Mesothelial cell of epicardium (in vitro differentiated cells): ENCODE results near the gene SH2D3A. TPM values are rescaled to one million over a fixed set of nuclear protein-coding genes. Genes with fewer than 3 reads are reported as not detected.
"Not testable (repeated sequence)": the region's sequence is repeated elsewhere in the genome, so short reads cannot be mapped to it uniquely, and the experiment has no call there.

Source experiments
- DNase-seq, 2 experiments: peaks; one replicate each; pipeline ENCODE4 v3.0.0; 2021; ENCODE audit warnings: low spot score in 2 of 2; ENCODE audit not compliant: unreplicated experiment in 2 of 2
- H3K27ac Mint-ChIP-seq: 2 replicates; pipeline ENCODE4 v1.8.0; 2021; ENCODE audit warnings: mixed read lengths
- H3K27me3 Mint-ChIP-seq: 2 replicates; pipeline ENCODE4 v1.8.0; 2021; ENCODE audit warnings: low read depth, mixed read lengths
- H3K36me3 Mint-ChIP-seq: 2 replicates; pipeline ENCODE4 v1.8.0; 2021; ENCODE audit warnings: mixed read lengths
- H3K4me1 Mint-ChIP-seq: 2 replicates; pipeline ENCODE4 v1.8.0; 2021; ENCODE audit warnings: mixed read lengths
- H3K4me3 Mint-ChIP-seq: 2 replicates; pipeline ENCODE4 v1.8.0; 2021; ENCODE audit warnings: mild to moderate bottlenecking, moderate library complexity, mixed read lengths
- H3K9me3 Mint-ChIP-seq: 2 replicates; pipeline ENCODE4 v1.8.0; 2021; ENCODE audit warnings: mixed read lengths
- total RNA-seq: library from RNA; stranded (reverse); gene quantifications from 3 replicates; pipeline ENCODE4 v1.2.1, GENCODE V29; 2021
- TF ChIP-seq, protein P1 (sequence below): fragments of 200-600 bp; sonication (generic); IDR thresholded peaks from one replicate; pipeline ENCODE4 v1.5.0; 2021; ENCODE audit warnings: antibody characterized with exemption; ENCODE audit not compliant: unreplicated experiment

Gene SH2D3A
- total RNA-seq, 1 donor from 2014 or later: 13.3 TPM

DNA sequence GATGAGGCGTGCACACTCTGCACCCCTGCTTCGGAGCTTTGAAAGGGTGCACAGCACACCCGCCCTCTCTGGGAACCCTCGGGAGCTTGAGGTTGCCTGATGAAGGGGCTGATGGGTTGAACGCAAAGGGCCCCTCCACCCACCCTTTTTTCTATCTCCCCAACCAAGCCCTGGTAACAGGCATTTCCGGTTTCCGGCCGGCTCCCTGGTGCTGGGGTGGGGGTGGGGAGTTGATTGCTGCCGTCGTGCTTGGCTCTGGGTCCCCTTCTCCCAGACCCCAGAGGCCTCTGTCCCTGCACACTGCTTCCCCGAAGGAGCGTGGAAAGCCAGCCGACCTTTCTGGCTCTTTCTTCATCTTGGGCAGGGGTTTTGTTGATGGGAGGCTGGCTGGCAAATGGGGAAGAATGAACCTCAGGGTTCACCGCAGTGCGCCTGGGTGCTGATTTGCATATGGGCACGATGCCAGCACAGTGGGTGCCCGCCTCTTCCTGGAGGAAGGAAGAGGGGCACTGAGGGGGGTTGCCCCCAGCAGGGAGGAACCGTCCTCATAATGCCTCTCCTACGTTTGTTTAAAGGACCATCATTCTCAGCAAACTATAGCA is 34.4 kb upstream of the SH2D3A start:
- H3K27me3 Mint-ChIP-seq: no peaks in the 10 kb centered on the region
- H3K27ac Mint-ChIP-seq: no peak overlapping the region
- peaks cover 6% of the 10 kb centered on the region for H3K36me3 Mint-ChIP-seq
- peaks cover 2% of the 10 kb centered on the region for H3K4me1 Mint-ChIP-seq
- H3K9me3 Mint-ChIP-seq: peaks cover 22% of the 10 kb centered on the region
- TF ChIP-seq, protein P1, sequence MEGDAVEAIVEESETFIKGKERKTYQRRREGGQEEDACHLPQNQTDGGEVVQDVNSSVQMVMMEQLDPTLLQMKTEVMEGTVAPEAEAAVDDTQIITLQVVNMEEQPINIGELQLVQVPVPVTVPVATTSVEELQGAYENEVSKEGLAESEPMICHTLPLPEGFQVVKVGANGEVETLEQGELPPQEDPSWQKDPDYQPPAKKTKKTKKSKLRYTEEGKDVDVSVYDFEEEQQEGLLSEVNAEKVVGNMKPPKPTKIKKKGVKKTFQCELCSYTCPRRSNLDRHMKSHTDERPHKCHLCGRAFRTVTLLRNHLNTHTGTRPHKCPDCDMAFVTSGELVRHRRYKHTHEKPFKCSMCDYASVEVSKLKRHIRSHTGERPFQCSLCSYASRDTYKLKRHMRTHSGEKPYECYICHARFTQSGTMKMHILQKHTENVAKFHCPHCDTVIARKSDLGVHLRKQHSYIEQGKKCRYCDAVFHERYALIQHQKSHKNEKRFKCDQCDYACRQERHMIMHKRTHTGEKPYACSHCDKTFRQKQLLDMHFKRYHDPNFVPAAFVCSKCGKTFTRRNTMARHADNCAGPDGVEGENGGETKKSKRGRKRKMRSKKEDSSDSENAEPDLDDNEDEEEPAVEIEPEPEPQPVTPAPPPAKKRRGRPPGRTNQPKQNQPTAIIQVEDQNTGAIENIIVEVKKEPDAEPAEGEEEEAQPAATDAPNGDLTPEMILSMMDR: no peak
- H3K4me3 Mint-ChIP-seq: no peak overlapping the region
- DNase-seq: no peak

DNA sequence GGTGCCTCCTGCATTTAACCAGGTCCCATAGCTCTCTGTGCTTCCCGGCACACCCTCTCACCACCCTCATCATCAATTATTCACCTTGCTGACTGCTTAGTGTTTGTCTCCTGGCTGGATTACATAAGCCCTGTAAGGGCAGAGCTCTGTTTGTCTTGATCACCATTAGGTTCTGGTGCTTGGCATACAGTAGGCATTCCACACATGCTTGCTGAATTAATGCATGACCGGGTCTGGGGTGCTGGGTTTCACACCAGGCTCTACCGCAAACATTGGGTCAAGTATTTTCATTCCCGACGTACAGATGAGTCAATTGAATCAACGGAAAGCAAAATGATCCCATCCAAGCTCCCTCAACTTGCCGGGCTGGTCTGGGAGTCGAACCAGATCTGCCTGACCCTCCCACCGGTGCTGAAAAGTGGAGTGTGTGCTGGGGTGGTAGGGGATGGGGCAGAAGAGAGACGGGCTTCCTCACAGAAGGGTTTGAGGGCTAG is 33.8 kb upstream of the SH2D3A start:
- no peak for DNase-seq
- TF ChIP-seq, protein P1: no peak
- peaks cover 6% of the 10 kb centered on the region for H3K36me3 Mint-ChIP-seq
- H3K9me3 Mint-ChIP-seq: peaks cover 22% of the 10 kb centered on the region
- peaks cover 2% of the 10 kb centered on the region for H3K4me1 Mint-ChIP-seq
- H3K4me3 Mint-ChIP-seq: no peak overlapping the region
- H3K27ac Mint-ChIP-seq: no peak overlapping the region
- H3K27me3 Mint-ChIP-seq: no peaks in the 10 kb centered on the region

DNA sequence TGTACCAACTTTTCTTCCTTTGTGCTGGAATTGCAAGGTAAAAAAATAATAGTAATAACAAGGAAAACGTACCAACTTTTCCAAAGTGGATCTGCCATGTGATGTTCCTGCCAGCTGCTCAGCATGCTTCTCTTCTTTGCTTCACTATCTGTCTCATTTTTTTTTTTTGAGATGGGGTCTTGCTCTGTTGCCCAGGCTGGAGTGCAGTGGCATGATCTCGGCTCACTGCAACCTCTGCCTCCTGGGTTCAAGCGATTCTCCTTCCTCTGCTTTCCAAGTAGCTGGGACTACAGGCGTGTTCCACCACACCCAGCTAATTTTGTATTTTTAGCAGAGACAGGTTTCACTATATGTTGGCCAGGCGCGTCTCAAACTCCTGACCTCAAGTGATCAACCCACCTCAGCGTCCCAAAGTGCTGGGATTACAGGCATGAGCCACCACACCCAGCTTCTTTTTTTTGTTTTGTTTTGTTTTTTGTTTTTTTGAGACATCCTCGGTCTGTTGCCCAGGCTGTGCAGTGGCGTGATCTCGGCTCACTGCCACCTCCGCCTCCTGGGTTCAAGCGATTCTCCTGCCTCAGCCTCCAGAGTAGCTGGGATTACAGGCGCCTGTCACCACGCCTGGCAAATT is 33.0 kb upstream of the SH2D3A start:
- H3K4me1 Mint-ChIP-seq, H3K27ac Mint-ChIP-seq, H3K36me3 Mint-ChIP-seq, H3K27me3 Mint-ChIP-seq, H3K4me3 Mint-ChIP-seq, DNase-seq: not testable (repeated sequence)
- H3K9me3 Mint-ChIP-seq: peaks cover 29% of the 10 kb centered on the region

DNA sequence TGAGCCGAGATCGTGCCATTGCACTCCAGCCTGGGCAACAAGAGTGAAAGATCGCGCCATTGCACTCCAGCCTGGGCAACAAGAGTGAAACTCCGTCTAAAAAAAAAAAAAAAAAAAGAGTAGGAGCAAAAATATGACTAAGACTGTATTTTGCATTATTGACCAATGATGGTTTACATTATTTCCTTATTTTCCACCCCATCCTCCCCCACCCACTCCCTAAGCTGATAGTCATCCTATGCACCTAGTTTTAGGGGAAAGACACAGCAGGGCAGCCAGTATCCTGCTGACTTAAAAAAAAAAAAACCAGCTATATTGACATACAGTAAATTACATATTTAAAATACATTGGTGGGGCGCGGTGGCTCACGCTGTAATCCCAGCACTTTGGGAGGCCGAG is 30.4 kb upstream of the SH2D3A start:
- Mint-ChIP-seq H3K4me1 (peaks cover 2% of the 10 kb centered on the region), H3K9me3 (peaks cover 43% of the 10 kb centered on the region)
- TF ChIP-seq, protein P1: no peak

DNA sequence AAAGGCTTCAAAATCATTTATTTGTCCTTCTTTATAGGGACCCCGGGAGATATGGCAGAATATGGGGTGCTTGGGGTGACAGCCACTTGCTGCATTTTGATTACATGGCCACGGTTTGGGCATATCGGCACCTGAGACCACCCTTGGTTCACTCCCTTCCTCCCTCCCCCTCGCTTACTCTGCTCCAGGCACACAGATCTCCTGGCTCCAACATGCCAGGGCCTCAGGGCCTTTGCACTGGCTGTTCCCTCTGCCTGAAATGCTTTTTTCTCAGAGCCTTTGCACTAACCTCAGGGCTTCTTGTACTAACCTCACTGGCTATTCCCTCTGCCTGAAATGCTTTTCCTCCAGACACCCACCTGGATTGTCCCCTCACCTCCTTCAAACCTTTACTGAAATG is 29.0 kb upstream of the SH2D3A start:
- TF ChIP-seq, protein P1: no peak
- DNase-seq: no peak
- H3K27me3 Mint-ChIP-seq: no peaks in the 10 kb centered on the region
- no peak overlapping the region for H3K27ac Mint-ChIP-seq
- H3K4me3 Mint-ChIP-seq: no peak overlapping the region
- peaks cover 49% of the 10 kb centered on the region for H3K9me3 Mint-ChIP-seq
- no peaks in the 10 kb centered on the region for H3K4me1 Mint-ChIP-seq
- H3K36me3 Mint-ChIP-seq: peaks cover 3% of the 10 kb centered on the region

More for the DNA sequence above, 30.4 kb upstream of the SH2D3A start:
- Mint-ChIP-seq H3K27me3 (no peaks in the 10 kb centered on the region), H3K27ac (no peak overlapping the region), H3K36me3 (peaks cover 6% of the 10 kb centered on the region), H3K4me3 (no peak overlapping the region)
- DNase-seq: no peak

DNA sequence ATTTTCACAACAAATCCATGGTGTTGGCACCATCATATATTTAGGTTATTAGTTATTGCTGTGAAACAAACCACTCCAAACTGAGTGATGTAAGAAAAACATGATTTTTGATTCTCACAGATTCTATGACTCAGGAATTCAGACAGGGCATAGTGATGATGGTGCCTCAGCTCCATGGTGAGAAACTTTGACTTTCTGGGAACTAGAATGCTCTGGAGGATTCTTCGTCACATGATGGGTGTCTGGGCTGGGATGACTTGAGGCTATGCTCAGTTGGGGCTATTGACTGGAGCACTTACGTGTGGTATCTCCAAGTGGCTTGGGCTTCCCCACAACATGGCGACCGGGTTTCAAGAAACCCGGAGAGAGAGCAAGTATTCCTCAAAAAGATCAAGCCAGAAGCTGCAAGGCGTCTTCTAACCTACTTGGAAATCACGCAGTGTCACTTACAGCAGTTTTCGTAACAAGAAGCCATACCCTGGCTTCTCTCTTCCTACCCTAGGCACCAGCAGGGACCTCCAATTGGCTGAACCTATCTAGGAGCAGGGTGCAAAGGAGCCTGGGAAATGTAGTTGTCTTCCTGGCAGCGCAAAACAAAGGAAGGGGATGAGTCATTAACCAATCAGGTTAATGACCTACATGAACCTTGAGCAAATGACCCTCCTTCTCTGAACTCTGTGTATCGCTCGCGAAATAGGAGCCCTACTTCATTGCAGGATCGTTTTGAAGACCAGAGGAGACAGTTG is 27.6 kb upstream of the SH2D3A start:
- H3K27me3 Mint-ChIP-seq: no peaks in the 10 kb centered on the region
- no peaks in the 10 kb centered on the region for H3K4me1 Mint-ChIP-seq
- H3K27ac Mint-ChIP-seq: no peak overlapping the region
- no peak overlapping the region for H3K4me3 Mint-ChIP-seq
- TF ChIP-seq, protein P1: no peak
- H3K36me3 Mint-ChIP-seq: no peaks in the 10 kb centered on the region
- DNase-seq: no peak
- peaks cover 48% of the 10 kb centered on the region for H3K9me3 Mint-ChIP-seq
